ENCODE measurements around the gene DAB2IP. TPM values are rescaled to one million over a fixed set of nuclear protein-coding genes. Genes with fewer than 3 reads are reported as not detected.

DAB2IP gene
- polyA plus RNA-seq, 1 donor (not counting 4 experiments of a cell fraction or from before 2014, with no cell fraction given) = 28.6 TPM

DNA sequence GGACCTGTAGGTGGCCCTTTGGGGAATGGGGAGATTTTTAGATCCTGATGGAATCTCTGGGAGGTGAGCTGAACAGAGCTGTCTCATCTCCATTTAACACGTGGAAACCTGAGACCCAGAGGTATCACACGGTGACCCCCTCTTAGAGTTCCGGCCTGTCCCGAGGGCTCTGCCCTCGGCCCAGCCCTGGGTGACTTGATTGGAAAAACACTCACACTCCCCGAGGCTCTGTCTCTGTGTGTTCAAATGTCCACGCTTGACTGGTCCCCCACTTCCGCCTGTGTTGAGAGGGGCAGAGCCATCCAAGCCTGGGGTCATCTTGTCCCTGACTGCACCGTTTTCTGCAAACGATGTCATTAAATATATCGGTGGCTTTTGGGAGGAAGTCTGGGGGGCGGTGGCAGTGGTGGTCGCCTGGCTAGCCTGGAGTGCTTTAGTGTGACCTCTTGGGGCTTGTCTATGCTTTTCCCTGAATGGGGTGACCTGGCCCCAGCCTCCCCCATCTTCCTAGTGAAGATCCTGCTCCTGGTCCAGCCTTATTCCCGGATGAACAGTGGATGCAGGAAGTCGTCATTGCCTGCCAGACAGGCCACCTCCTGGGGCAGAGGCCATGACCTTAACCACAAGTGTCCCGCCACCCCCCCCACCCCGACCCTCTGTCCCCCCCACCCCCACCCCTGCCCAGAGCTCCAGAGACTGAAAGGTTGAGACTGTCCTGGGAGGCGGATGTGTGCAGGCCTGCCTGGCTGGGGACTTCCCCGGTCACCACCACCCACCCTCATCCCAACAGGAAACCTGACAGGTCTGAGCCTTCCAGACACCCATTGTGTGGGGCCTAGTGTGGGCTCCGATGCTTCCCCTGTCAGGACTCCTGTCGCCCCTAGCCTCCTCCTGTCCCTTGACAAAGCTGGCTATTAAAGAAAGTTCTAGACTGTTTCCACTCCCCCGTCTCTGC, 5.3 kb upstream of the DAB2IP start:
- H3K79me2 ChIP-seq (ENCODE audit: control insufficient read depth, insufficient read depth, low read length) = no peaks in the 10 kb centered on the region
- DNase-seq (ENCODE audit: low read depth, low spot score) (no peak), FAIRE-seq (no peak)
- H3K9me1 ChIP-seq (ENCODE audit: control insufficient read depth, extremely low read depth, insufficient read depth, low read length) = no peaks in the 10 kb centered on the region
- no peak overlapping the region for H2AFZ ChIP-seq (ENCODE audit: control insufficient read depth, low read length)
- dilution Hi-C loops (cut with MboI; ENCODE audit: extremely low pct_ligation_motif_present, low sequenced_read_pairs) = no loop called here
- TF ChIP-seq, protein P1, sequence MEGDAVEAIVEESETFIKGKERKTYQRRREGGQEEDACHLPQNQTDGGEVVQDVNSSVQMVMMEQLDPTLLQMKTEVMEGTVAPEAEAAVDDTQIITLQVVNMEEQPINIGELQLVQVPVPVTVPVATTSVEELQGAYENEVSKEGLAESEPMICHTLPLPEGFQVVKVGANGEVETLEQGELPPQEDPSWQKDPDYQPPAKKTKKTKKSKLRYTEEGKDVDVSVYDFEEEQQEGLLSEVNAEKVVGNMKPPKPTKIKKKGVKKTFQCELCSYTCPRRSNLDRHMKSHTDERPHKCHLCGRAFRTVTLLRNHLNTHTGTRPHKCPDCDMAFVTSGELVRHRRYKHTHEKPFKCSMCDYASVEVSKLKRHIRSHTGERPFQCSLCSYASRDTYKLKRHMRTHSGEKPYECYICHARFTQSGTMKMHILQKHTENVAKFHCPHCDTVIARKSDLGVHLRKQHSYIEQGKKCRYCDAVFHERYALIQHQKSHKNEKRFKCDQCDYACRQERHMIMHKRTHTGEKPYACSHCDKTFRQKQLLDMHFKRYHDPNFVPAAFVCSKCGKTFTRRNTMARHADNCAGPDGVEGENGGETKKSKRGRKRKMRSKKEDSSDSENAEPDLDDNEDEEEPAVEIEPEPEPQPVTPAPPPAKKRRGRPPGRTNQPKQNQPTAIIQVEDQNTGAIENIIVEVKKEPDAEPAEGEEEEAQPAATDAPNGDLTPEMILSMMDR (optimal IDR thresholded peaks at IDR 0.05 in 1 of 3, IDR thresholded peaks at IDR 0.05 in 1 of 3, conservative IDR thresholded peaks at IDR 0.05 in 1 of 3; ENCODE audit: extremely low read depth in 1 of 3, insufficient read depth in 2 of 3, low read length in 3 of 3) = no peak
- TF ChIP-seq EZH2 (IDR thresholded peaks at IDR 0.05; ENCODE audit: low read length) = no peak
- H3K27ac ChIP-seq (ENCODE audit: control insufficient read depth, insufficient read depth, low read length) = no peak overlapping the region
- no peak overlapping the region for H3K9ac ChIP-seq (ENCODE audit: control insufficient read depth, extremely low read depth, insufficient read depth, low read length)
- H3K4me2 ChIP-seq (ENCODE audit: control insufficient read depth, extremely low read depth, insufficient read depth, low read depth, low read length) = no peak overlapping the region
- peaks cover 5% of the 10 kb centered on the region for H3K4me1 ChIP-seq (ENCODE audit: control insufficient read depth, extremely low read depth, insufficient read depth, low read length)
- no peaks in the 10 kb centered on the region for H3K9me3 ChIP-seq (ENCODE audit: control insufficient read depth, low read depth, low read length)
- H3K36me3 ChIP-seq (ENCODE audit: control insufficient read depth in 2 of 2, extremely low read depth in 1 of 2, insufficient read depth in 2 of 2, low read length in 2 of 2) = no peaks in the 10 kb centered on the region
- no peak overlapping the region for H3K4me3 ChIP-seq (ENCODE audit: control insufficient read depth in 2 of 3, extremely low read depth in 1 of 3, insufficient read depth in 2 of 3, low read depth in 1 of 3, low read length in 3 of 3)
- H4K20me1 ChIP-seq (ENCODE audit: control insufficient read depth, extremely low read depth, insufficient read depth, low read length) = peaks cover 2% of the 10 kb centered on the region
- H3K27me3 ChIP-seq (ENCODE audit: control insufficient read depth, extremely low read depth, insufficient read depth, low read length) = peaks cover 30% of the 10 kb centered on the region

DNA sequence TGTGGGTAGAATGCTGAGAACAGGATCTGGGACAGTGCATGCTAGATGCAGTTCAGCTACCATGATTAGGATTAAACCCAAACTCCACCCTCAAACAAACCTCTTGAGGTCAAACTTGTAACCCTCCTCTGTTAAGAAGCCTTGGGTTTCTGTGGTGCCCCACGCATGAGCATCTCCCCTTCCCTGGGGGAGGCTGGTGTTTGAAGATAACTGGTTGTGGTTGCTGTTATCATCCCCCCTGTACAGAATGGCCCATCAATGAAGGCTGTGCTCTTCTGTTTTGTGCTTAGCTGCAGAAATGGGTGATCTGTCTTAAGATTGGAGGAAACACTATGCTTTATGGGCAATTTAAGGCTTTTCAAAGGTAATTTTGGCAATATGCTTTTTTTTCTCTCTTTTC, 4.4 kb upstream of the DAB2IP start:
- FAIRE-seq (no peak), DNase-seq (ENCODE audit: low read depth, low spot score) (no peak)
- H3K9me1 ChIP-seq (ENCODE audit: control insufficient read depth, extremely low read depth, insufficient read depth, low read length) = no peaks in the 10 kb centered on the region
- peaks cover 38% of the 10 kb centered on the region for H3K27me3 ChIP-seq (ENCODE audit: control insufficient read depth, extremely low read depth, insufficient read depth, low read length)
- no peaks in the 10 kb centered on the region for H3K36me3 ChIP-seq (ENCODE audit: control insufficient read depth in 2 of 2, extremely low read depth in 1 of 2, insufficient read depth in 2 of 2, low read length in 2 of 2)
- peaks cover 2% of the 10 kb centered on the region for H4K20me1 ChIP-seq (ENCODE audit: control insufficient read depth, extremely low read depth, insufficient read depth, low read length)
- no peak overlapping the region for H3K9ac ChIP-seq (ENCODE audit: control insufficient read depth, extremely low read depth, insufficient read depth, low read length)
- no peaks in the 10 kb centered on the region for H3K9me3 ChIP-seq (ENCODE audit: control insufficient read depth, low read depth, low read length)
- dilution Hi-C loops (cut with MboI; ENCODE audit: extremely low pct_ligation_motif_present, low sequenced_read_pairs) = no loop called here
- H3K79me2 ChIP-seq (ENCODE audit: control insufficient read depth, insufficient read depth, low read length) = no peaks in the 10 kb centered on the region
- no peak overlapping the region for H3K4me2 ChIP-seq (ENCODE audit: control insufficient read depth, extremely low read depth, insufficient read depth, low read depth, low read length)
- H3K4me1 ChIP-seq (ENCODE audit: control insufficient read depth, extremely low read depth, insufficient read depth, low read length) = peaks cover 9% of the 10 kb centered on the region
- H3K4me3 ChIP-seq (ENCODE audit: control insufficient read depth in 2 of 3, extremely low read depth in 1 of 3, insufficient read depth in 2 of 3, low read depth in 1 of 3, low read length in 3 of 3) = no peak overlapping the region
- no peak overlapping the region for H3K27ac ChIP-seq (ENCODE audit: control insufficient read depth, insufficient read depth, low read length)
- TF ChIP-seq, protein P1 (optimal IDR thresholded peaks at IDR 0.05 in 1 of 3, IDR thresholded peaks at IDR 0.05 in 1 of 3, conservative IDR thresholded peaks at IDR 0.05 in 1 of 3; ENCODE audit: extremely low read depth in 1 of 3, insufficient read depth in 2 of 3, low read length in 3 of 3) = no peak
- no peak for TF ChIP-seq EZH2 (IDR thresholded peaks at IDR 0.05; ENCODE audit: low read length)
- H2AFZ ChIP-seq (ENCODE audit: control insufficient read depth, low read length) = no peak overlapping the region
